MM.1S (cell line): ENCODE measurements around the gene NOB1.

Experiments
- CTCF ChIP-seq: fragments of 300-600 bp; sonication (generic); IDR thresholded peaks from 2 replicates; pipeline ENCODE4 v1.5.1; 2016; ENCODE audit warnings: antibody characterized with exemption, low read length, mixed read lengths
- EZH2 ChIP-seq: fragments of 300-600 bp; sonication (generic); optimal IDR thresholded peaks from 2 replicates; pipeline ENCODE3; 2017; ENCODE audit warnings: low read depth, mild to moderate bottlenecking, antibody characterized with exemption, low read length, mixed read lengths

- TF ChIP-seq EZH2 (no peak), CTCF (no peak)
Measured at GRCh38 chr16:69701452-69701851, 53.3 kb downstream of the NOB1 start.
